Keratinocyte (primary cell): ENCODE measurements around the gene VTI1A.

Source experiments
- EZH2 ChIP-seq: IDR thresholded peaks from one replicate; pipeline ENCODE4 v1.6.1; 2012; ENCODE audit warnings: inconsistent platforms, mild to moderate bottlenecking, low read length, moderate library complexity
- TF ChIP-seq, protein P1 (sequence below), 3 experiments: IDR thresholded peaks in 1 of 3; conservative IDR thresholded peaks in 1 of 3; optimal IDR thresholded peaks in 1 of 3; 2 replicates in 2 of 3; 3 replicates in 1 of 3; pipeline versions ENCODE3 to v1.5.1; 2011; ENCODE audit warnings: low read length in 3 of 3, mild to moderate bottlenecking in 3 of 3, moderate library complexity in 2 of 3, control low read depth in 1 of 3, inconsistent platforms in 1 of 3; ENCODE audit not compliant: insufficient read depth in 2 of 3; ENCODE audit errors: extremely low read depth in 1 of 3

DNA sequence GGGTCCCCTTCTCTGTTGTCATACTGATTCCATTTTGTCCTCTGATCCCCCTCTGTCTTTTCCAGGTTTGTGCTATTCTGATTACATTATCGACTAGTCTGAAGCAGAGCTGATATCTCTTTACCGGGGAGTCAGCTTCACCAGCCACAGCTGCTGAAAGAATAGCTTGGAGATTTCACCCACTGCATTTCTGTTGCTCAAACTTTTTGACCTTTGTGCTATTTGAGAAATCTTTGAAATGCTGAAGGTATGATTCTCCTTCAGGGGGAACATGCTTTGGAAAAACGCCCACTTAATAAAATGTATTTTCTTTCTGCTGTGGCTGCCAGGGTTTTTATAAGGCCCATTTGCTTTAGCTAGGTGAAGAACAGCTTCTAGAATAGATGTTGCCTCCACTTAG is 305.3 kb downstream of the VTI1A start:
- TF ChIP-seq, protein P1, sequence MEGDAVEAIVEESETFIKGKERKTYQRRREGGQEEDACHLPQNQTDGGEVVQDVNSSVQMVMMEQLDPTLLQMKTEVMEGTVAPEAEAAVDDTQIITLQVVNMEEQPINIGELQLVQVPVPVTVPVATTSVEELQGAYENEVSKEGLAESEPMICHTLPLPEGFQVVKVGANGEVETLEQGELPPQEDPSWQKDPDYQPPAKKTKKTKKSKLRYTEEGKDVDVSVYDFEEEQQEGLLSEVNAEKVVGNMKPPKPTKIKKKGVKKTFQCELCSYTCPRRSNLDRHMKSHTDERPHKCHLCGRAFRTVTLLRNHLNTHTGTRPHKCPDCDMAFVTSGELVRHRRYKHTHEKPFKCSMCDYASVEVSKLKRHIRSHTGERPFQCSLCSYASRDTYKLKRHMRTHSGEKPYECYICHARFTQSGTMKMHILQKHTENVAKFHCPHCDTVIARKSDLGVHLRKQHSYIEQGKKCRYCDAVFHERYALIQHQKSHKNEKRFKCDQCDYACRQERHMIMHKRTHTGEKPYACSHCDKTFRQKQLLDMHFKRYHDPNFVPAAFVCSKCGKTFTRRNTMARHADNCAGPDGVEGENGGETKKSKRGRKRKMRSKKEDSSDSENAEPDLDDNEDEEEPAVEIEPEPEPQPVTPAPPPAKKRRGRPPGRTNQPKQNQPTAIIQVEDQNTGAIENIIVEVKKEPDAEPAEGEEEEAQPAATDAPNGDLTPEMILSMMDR (optimal IDR thresholded peaks at IDR 0.05 in 1 of 3, IDR thresholded peaks at IDR 0.05 in 1 of 3, conservative IDR thresholded peaks at IDR 0.05 in 1 of 3; ENCODE audit: extremely low read depth in 1 of 3, insufficient read depth in 2 of 3, low read length in 3 of 3) = no peak
- no peak for TF ChIP-seq EZH2
